ENCODE measurements around the gene CHPT1. TPM values are rescaled to one million over a fixed set of nuclear protein-coding genes. Genes with fewer than 3 reads are reported as not detected.
A peak's percentile ranks its signal among the peaks of the same experiment; 100 is the strongest.

Gene CHPT1
- total RNA-seq, 1 donor = 24.6 TPM

DNA sequence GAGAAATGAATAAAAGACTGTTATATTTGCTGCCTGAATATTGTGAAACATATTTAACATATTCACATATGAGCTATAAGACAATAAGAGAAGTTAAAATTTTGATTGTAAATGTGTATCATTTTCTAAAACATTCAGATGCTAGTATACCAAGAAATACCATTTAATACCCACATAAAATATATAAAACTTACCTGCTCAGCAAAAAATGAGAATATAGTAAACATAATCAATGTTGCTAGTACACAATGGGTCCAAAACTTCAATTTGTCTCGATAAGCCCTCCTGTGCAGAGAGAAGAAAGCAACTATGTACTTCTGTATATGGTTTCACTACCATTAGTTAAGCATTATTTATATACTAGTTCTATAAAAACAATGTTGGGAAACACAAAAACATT, 51.5 kb downstream of the CHPT1 start:
- no peaks in the 10 kb centered on the region for H3K4me1 ChIP-seq (ENCODE audit: insufficient read depth, low read length)
- peaks cover 15% of the 10 kb centered on the region for H3K36me3 ChIP-seq (ENCODE audit: insufficient read depth, low read length)
- H2AFZ ChIP-seq (ENCODE audit: low read length) = no peak overlapping the region
- no peaks in the 10 kb centered on the region for H3K9me3 ChIP-seq (ENCODE audit: low read depth, low read length)
- TF ChIP-seq, protein P1, sequence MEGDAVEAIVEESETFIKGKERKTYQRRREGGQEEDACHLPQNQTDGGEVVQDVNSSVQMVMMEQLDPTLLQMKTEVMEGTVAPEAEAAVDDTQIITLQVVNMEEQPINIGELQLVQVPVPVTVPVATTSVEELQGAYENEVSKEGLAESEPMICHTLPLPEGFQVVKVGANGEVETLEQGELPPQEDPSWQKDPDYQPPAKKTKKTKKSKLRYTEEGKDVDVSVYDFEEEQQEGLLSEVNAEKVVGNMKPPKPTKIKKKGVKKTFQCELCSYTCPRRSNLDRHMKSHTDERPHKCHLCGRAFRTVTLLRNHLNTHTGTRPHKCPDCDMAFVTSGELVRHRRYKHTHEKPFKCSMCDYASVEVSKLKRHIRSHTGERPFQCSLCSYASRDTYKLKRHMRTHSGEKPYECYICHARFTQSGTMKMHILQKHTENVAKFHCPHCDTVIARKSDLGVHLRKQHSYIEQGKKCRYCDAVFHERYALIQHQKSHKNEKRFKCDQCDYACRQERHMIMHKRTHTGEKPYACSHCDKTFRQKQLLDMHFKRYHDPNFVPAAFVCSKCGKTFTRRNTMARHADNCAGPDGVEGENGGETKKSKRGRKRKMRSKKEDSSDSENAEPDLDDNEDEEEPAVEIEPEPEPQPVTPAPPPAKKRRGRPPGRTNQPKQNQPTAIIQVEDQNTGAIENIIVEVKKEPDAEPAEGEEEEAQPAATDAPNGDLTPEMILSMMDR (IDR thresholded peaks at IDR 0.05; ENCODE audit: extremely low read depth, low read depth, low read length) = no peak
- no peaks in the 10 kb centered on the region for H3K79me2 ChIP-seq (ENCODE audit: insufficient read depth, low read length)
- H4K20me1 ChIP-seq (ENCODE audit: insufficient read depth, low read length) = no peaks in the 10 kb centered on the region
- no peak overlapping the region for H3K4me2 ChIP-seq (ENCODE audit: insufficient read depth, low read length)
- H3K27ac ChIP-seq (ENCODE audit: low read depth, low read length) = no peak overlapping the region
- H3K27me3 ChIP-seq (ENCODE audit: insufficient read depth, low read length) = no peaks in the 10 kb centered on the region
- H3K4me3 ChIP-seq (ENCODE audit: insufficient read depth, low read length) = no peak overlapping the region
- DNase-seq (ENCODE audit: insufficient read length, low spot score, missing footprints) = no peak

- TF ChIP-seq, protein P1 (IDR thresholded peaks at IDR 0.05; ENCODE audit: extremely low read depth, low read depth, low read length) = no peak
- H4K20me1 ChIP-seq (ENCODE audit: insufficient read depth, low read length) = no peaks in the 10 kb centered on the region
Observed at GRCh38 chr12:101749657-101750056, 52.2 kb downstream of the CHPT1 start.

DNA sequence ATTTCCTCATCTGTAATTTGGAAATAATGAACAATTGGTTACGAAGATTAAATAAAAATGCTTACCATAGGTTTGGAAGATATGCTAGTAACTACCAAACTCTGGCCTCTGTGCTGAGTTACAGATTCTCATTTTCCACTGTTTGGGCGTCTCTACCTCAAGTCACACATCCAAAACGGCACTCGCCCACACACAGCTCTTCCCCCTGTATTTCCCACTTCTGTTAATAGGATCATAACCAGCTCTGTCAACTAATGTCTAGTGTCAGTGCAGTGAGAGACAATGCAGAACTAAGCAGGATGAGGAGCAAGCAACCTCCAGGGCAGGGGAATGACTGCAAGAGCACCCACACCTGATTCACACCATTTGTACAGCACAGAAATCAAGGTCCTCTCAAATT, 52.7 kb downstream of the CHPT1 start:
- DNase-seq (ENCODE audit: insufficient read length, low spot score, missing footprints) = no peak
- no peak overlapping the region for H3K4me3 ChIP-seq (ENCODE audit: insufficient read depth, low read length)
- TF ChIP-seq, protein P1 (IDR thresholded peaks at IDR 0.05; ENCODE audit: extremely low read depth, low read depth, low read length) = no peak
- no peak overlapping the region for H3K27ac ChIP-seq (ENCODE audit: low read depth, low read length)
- no peaks in the 10 kb centered on the region for H4K20me1 ChIP-seq (ENCODE audit: insufficient read depth, low read length)
- H3K27me3 ChIP-seq (ENCODE audit: insufficient read depth, low read length) = no peaks in the 10 kb centered on the region
- no peaks in the 10 kb centered on the region for H3K9me3 ChIP-seq (ENCODE audit: low read depth, low read length)
- no peak overlapping the region for H3K4me2 ChIP-seq (ENCODE audit: insufficient read depth, low read length)
- H3K79me2 ChIP-seq (ENCODE audit: insufficient read depth, low read length) = no peaks in the 10 kb centered on the region
- no peak overlapping the region for H2AFZ ChIP-seq (ENCODE audit: low read length)
- H3K36me3 ChIP-seq (ENCODE audit: insufficient read depth, low read length) = peaks cover 15% of the 10 kb centered on the region
- no peaks in the 10 kb centered on the region for H3K4me1 ChIP-seq (ENCODE audit: insufficient read depth, low read length)

More at GRCh38 chr12:101749657-101750056, 52.2 kb downstream of the CHPT1 start:
- Histone ChIP-seq H3K4me2 (ENCODE audit: insufficient read depth, low read length) (no peak overlapping the region), H2AFZ (ENCODE audit: low read length) (no peak overlapping the region), H3K4me3 (ENCODE audit: insufficient read depth, low read length) (no peak overlapping the region), H3K27ac (ENCODE audit: low read depth, low read length) (no peak overlapping the region), H3K36me3 (ENCODE audit: insufficient read depth, low read length) (peaks cover 15% of the 10 kb centered on the region), H3K27me3 (ENCODE audit: insufficient read depth, low read length) (no peaks in the 10 kb centered on the region), H3K79me2 (ENCODE audit: insufficient read depth, low read length) (no peaks in the 10 kb centered on the region), H3K9me3 (ENCODE audit: low read depth, low read length) (no peaks in the 10 kb centered on the region), H3K4me1 (ENCODE audit: insufficient read depth, low read length) (no peaks in the 10 kb centered on the region)
- no peak for DNase-seq (ENCODE audit: insufficient read length, low spot score, missing footprints)

DNA sequence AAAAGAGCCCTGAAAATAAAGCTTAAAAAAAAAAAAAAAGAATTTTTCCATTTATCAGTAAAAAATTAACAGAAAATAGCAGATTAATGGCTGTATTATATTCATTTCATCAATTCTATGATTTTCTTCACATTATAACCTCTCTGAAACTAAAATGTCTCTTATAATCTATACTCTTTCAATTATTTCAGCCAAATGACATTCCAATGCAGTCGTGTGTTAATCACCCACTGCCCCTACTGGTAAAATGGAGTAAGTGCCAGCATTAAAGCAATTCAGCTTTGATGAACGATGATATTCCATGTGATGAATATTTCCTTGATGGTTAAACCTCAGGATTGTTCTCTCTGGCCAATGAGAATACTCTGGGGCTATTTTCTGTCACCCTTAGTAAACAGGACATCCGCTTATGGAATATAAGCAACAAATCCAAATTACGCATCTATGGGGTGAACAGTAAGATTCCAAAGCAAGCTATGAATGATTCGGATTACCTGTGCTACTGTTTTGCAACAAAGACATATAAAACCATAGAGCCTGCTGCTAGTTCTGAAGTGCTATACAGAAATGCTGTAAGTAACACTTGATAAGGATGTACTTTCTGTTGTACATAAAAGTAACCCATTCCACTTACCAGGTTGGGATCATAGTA, 62.1 kb downstream of the CHPT1 start:
- TF ChIP-seq, protein P1 (IDR thresholded peaks at IDR 0.05; ENCODE audit: extremely low read depth, low read depth, low read length) = peak; percentile 77
- H3K27ac ChIP-seq (ENCODE audit: low read depth, low read length) = no peak overlapping the region
- no peaks in the 10 kb centered on the region for H3K4me1 ChIP-seq (ENCODE audit: insufficient read depth, low read length)
- no peaks in the 10 kb centered on the region for H3K9me3 ChIP-seq (ENCODE audit: low read depth, low read length)
- no peaks in the 10 kb centered on the region for H4K20me1 ChIP-seq (ENCODE audit: insufficient read depth, low read length)
- peaks cover 13% of the 10 kb centered on the region for H3K36me3 ChIP-seq (ENCODE audit: insufficient read depth, low read length)
- no peak overlapping the region for H3K4me2 ChIP-seq (ENCODE audit: insufficient read depth, low read length)
- H3K79me2 ChIP-seq (ENCODE audit: insufficient read depth, low read length) = no peaks in the 10 kb centered on the region
- H3K27me3 ChIP-seq (ENCODE audit: insufficient read depth, low read length) = no peaks in the 10 kb centered on the region
- no peak overlapping the region for H3K4me3 ChIP-seq (ENCODE audit: insufficient read depth, low read length)
- no peak for DNase-seq (ENCODE audit: insufficient read length, low spot score, missing footprints)
- H2AFZ ChIP-seq (ENCODE audit: low read length) = no peak overlapping the region

All from osteoblast (primary cell).